WTC11 (cell line): Measurements from ENCODE around the gene ATG14. TPM values are rescaled to one million over a fixed set of nuclear protein-coding genes. Genes with fewer than 3 reads are reported as not detected.

Source experiments
- ATAC-seq: fragments of 200-7000 bp; cut with Tn5 transposase; 2 replicates; pipeline ENCODE4 v1.10.0; 2021; ENCODE audit warnings: mild to moderate bottlenecking, moderate library complexity
- CTCF ChIA-PET: fragments of 300-600 bp; sonication (Branson Sonifier 250); formaldehyde crosslinking; loops from one replicate; lab custom pipeline; 2021; ENCODE audit warnings: antibody characterized with exemption; lab: Charles Lee
- POLR2A ChIA-PET: fragments of 350-600 bp; sonication (Branson Sonifier 250); formaldehyde crosslinking; loops from one replicate; lab custom pipeline; 2021; ENCODE audit warnings: antibody characterized with exemption; lab: Charles Lee
- DNase-seq: peaks from one replicate; pipeline ENCODE4 v3.0.0; 2021; ENCODE audit warnings: low spot score
- H3K27ac Mint-ChIP-seq: 2 replicates; pipeline ENCODE4 v1.8.0; 2021; ENCODE audit warnings: mixed read lengths
- H3K27me3 Mint-ChIP-seq: 2 replicates; pipeline ENCODE4 v1.8.0; 2021; ENCODE audit warnings: low read depth, mild to moderate bottlenecking, moderate library complexity, mixed read lengths
- H3K36me3 Mint-ChIP-seq: 2 replicates; pipeline ENCODE4 v1.8.0; 2021; ENCODE audit warnings: mixed read lengths
- H3K4me1 Mint-ChIP-seq: 2 replicates; pipeline ENCODE4 v1.8.0; 2022; ENCODE audit warnings: mixed read lengths
- H3K4me3 Mint-ChIP-seq: 2 replicates; pipeline ENCODE4 v1.8.0; 2021; ENCODE audit warnings: mild to moderate bottlenecking, moderate library complexity, mixed read lengths
- H3K9me3 Mint-ChIP-seq: 2 replicates; pipeline ENCODE4 v1.8.0; 2021; ENCODE audit warnings: mixed read lengths
- GABPB1 ChIP-seq: sonication (generic); formaldehyde crosslinking; IDR thresholded peaks from 2 replicates; pipeline ENCODE4 v1.8.1; 2023; ENCODE audit warnings: mild to moderate bottlenecking, missing genetic modification reagents
- GTF2I ChIP-seq: fragments of 250-450 bp; sonication (Bioruptor Pico); conservative IDR thresholded peaks from 2 replicates; pipeline ENCODE4 v1.4.0; 2021; ENCODE audit warnings: mild to moderate bottlenecking
- JAZF1 ChIP-seq: fragments of 250-450 bp; sonication (Bioruptor Pico); IDR thresholded peaks from 2 replicates; pipeline ENCODE4 v1.9.0; 2021; ENCODE audit warnings: moderate library complexity, mild to moderate bottlenecking, inconsistent platforms
- PRRX2 ChIP-seq: fragments of 250-450 bp; sonication (Bioruptor Pico); IDR thresholded peaks from 2 replicates; pipeline ENCODE4 v1.8.0; 2021; ENCODE audit warnings: mild to moderate bottlenecking
- RELA ChIP-seq: sonication (generic); formaldehyde crosslinking; IDR thresholded peaks from 2 replicates; pipeline ENCODE4 v1.8.1; 2022; ENCODE audit warnings: missing genetic modification reagents, mild to moderate bottlenecking, borderline replicate concordance
- TCF7 ChIP-seq: sonication (generic); formaldehyde crosslinking; IDR thresholded peaks from 2 replicates; pipeline ENCODE4 v1.8.0; 2022; ENCODE audit warnings: mild to moderate bottlenecking, low read depth, missing genetic modification reagents, moderate library complexity
- ZBTB21 ChIP-seq: sonication (generic); formaldehyde crosslinking; IDR thresholded peaks from 2 replicates; pipeline ENCODE4 v1.8.1; 2023; ENCODE audit warnings: mild to moderate bottlenecking, missing genetic modification reagents, borderline replicate concordance
- total RNA-seq: library from RNA; stranded (reverse); gene quantifications from 3 replicates; pipeline ENCODE4 v1.2.3, GENCODE V29; 2021
- TF ChIP-seq, protein P1 (sequence below): fragments of 250-450 bp; sonication (Bioruptor Pico); IDR thresholded peaks from 2 replicates; pipeline ENCODE4 v1.9.0; 2021; ENCODE audit warnings: mild to moderate bottlenecking, borderline replicate concordance
- TF ChIP-seq, protein P2 (sequence below): sonication (generic); formaldehyde crosslinking; IDR thresholded peaks from 2 replicates; pipeline ENCODE4 v1.8.0; 2022; ENCODE audit warnings: missing genetic modification reagents
- TF ChIP-seq, protein P3 (sequence below): sonication (generic); formaldehyde crosslinking; IDR thresholded peaks from 2 replicates; pipeline ENCODE4 v1.8.1; 2023; ENCODE audit warnings: mild to moderate bottlenecking, missing genetic modification reagents, moderate library complexity
- TF ChIP-seq, protein P4 (sequence below): sonication (generic); formaldehyde crosslinking; conservative IDR thresholded peaks from 2 replicates; pipeline ENCODE4 v1.8.1; 2023; ENCODE audit warnings: mild to moderate bottlenecking, low read depth, missing genetic modification reagents, moderate library complexity
- TF ChIP-seq, protein P5 (sequence below): sonication (generic); formaldehyde crosslinking; IDR thresholded peaks from 2 replicates; pipeline ENCODE4 v1.8.1; 2022; ENCODE audit warnings: mild to moderate bottlenecking, missing genetic modification reagents, moderate library complexity, borderline replicate concordance

ATG14 gene
- total RNA-seq, 1 experiment from 2014 or later = 10.4 TPM

DNA sequence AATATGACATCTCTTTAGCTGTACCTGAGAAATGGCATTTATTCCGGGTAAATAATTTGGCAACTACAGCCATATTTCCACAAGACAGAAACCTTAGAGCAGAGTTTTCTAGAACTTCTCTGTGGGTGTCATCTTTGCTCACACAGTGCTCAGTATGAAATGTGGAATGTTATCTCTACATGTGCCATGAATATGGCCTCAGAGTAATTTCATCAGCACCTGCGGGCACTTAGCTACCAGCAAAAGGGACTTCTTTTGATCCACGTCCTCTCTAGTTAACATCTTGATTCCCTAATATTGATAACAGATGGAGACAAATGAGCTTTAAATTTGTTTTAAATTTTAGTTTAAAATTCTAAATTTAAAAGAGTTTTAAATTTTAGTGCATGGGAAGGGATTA, 2.9 kb upstream of the ATG14 start:
- Mint-ChIP-seq H3K9me3 (no peaks in the 10 kb centered on the region), H3K27me3 (peaks cover 5% of the 10 kb centered on the region; the same call in 1 of the 2 replicates), H3K36me3 (no peaks in the 10 kb centered on the region), H3K4me1 (peaks cover 21% of the 10 kb centered on the region), H3K4me3 (no peak overlapping the region), H3K27ac (no peak overlapping the region)
- ChIA-PET POLR2A (no interaction called here), CTCF (interaction anchor here (1.1 kb wide), 1 partner anchor 31 kb away, joined by 3 read pairs; no protein-coding TSS in a partner anchor)
- DNase-seq (no peak), ATAC-seq (no peak)
- TF ChIP-seq ZBTB21 (CRISPR knock-in tag) = no peak
- TF ChIP-seq, protein P1, sequence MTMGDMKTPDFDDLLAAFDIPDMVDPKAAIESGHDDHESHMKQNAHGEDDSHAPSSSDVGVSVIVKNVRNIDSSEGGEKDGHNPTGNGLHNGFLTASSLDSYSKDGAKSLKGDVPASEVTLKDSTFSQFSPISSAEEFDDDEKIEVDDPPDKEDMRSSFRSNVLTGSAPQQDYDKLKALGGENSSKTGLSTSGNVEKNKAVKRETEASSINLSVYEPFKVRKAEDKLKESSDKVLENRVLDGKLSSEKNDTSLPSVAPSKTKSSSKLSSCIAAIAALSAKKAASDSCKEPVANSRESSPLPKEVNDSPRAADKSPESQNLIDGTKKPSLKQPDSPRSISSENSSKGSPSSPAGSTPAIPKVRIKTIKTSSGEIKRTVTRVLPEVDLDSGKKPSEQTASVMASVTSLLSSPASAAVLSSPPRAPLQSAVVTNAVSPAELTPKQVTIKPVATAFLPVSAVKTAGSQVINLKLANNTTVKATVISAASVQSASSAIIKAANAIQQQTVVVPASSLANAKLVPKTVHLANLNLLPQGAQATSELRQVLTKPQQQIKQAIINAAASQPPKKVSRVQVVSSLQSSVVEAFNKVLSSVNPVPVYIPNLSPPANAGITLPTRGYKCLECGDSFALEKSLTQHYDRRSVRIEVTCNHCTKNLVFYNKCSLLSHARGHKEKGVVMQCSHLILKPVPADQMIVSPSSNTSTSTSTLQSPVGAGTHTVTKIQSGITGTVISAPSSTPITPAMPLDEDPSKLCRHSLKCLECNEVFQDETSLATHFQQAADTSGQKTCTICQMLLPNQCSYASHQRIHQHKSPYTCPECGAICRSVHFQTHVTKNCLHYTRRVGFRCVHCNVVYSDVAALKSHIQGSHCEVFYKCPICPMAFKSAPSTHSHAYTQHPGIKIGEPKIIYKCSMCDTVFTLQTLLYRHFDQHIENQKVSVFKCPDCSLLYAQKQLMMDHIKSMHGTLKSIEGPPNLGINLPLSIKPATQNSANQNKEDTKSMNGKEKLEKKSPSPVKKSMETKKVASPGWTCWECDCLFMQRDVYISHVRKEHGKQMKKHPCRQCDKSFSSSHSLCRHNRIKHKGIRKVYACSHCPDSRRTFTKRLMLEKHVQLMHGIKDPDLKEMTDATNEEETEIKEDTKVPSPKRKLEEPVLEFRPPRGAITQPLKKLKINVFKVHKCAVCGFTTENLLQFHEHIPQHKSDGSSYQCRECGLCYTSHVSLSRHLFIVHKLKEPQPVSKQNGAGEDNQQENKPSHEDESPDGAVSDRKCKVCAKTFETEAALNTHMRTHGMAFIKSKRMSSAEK (CRISPR knock-in tag) = no peak
- TF ChIP-seq GABPB1 (CRISPR knock-in tag) = no peak
- TF ChIP-seq, protein P2, sequence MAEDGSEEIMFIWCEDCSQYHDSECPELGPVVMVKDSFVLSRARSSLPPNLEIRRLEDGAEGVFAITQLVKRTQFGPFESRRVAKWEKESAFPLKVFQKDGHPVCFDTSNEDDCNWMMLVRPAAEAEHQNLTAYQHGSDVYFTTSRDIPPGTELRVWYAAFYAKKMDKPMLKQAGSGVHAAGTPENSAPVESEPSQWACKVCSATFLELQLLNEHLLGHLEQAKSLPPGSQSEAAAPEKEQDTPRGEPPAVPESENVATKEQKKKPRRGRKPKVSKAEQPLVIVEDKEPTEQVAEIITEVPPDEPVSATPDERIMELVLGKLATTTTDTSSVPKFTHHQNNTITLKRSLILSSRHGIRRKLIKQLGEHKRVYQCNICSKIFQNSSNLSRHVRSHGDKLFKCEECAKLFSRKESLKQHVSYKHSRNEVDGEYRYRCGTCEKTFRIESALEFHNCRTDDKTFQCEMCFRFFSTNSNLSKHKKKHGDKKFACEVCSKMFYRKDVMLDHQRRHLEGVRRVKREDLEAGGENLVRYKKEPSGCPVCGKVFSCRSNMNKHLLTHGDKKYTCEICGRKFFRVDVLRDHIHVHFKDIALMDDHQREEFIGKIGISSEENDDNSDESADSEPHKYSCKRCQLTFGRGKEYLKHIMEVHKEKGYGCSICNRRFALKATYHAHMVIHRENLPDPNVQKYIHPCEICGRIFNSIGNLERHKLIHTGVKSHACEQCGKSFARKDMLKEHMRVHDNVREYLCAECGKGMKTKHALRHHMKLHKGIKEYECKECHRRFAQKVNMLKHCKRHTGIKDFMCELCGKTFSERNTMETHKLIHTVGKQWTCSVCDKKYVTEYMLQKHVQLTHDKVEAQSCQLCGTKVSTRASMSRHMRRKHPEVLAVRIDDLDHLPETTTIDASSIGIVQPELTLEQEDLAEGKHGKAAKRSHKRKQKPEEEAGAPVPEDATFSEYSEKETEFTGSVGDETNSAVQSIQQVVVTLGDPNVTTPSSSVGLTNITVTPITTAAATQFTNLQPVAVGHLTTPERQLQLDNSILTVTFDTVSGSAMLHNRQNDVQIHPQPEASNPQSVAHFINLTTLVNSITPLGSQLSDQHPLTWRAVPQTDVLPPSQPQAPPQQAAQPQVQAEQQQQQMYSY (CRISPR knock-in tag) = no peak
- TF ChIP-seq RELA (CRISPR knock-in tag) = no peak
- no peak for TF ChIP-seq PRRX2 (CRISPR knock-in tag)
- TF ChIP-seq, protein P3, sequence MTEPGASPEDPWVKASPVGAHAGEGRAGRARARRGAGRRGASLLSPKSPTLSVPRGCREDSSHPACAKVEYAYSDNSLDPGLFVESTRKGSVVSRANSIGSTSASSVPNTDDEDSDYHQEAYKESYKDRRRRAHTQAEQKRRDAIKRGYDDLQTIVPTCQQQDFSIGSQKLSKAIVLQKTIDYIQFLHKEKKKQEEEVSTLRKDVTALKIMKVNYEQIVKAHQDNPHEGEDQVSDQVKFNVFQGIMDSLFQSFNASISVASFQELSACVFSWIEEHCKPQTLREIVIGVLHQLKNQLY = no peak
- TF ChIP-seq, protein P4, sequence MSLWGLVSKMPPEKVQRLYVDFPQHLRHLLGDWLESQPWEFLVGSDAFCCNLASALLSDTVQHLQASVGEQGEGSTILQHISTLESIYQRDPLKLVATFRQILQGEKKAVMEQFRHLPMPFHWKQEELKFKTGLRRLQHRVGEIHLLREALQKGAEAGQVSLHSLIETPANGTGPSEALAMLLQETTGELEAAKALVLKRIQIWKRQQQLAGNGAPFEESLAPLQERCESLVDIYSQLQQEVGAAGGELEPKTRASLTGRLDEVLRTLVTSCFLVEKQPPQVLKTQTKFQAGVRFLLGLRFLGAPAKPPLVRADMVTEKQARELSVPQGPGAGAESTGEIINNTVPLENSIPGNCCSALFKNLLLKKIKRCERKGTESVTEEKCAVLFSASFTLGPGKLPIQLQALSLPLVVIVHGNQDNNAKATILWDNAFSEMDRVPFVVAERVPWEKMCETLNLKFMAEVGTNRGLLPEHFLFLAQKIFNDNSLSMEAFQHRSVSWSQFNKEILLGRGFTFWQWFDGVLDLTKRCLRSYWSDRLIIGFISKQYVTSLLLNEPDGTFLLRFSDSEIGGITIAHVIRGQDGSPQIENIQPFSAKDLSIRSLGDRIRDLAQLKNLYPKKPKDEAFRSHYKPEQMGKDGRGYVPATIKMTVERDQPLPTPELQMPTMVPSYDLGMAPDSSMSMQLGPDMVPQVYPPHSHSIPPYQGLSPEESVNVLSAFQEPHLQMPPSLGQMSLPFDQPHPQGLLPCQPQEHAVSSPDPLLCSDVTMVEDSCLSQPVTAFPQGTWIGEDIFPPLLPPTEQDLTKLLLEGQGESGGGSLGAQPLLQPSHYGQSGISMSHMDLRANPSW (CRISPR knock-in tag) = no peak
- no peak for TF ChIP-seq JAZF1
- TF ChIP-seq TCF7 (CRISPR knock-in tag) = no peak
- no peak for TF ChIP-seq GTF2I

DNA sequence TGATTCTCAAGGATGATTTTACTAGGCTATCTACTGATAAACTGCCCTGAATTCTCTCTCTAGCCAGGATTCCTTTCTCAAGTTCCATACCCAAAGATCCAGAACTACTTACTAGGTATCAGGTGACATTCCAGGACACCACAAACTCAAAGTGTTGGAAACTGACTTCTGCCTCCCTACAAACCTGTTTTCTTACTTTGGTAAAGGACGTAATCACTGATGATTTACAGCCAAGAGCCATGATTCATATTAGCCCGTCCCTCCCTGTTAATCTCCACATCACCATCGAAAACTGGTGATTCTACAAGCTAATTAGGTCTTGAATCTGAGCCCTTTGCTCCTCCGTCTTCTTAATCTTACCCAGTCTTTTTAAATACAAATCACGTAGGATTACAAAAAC, 1.0 kb upstream of the ATG14 start:
- H3K36me3 Mint-ChIP-seq = no peaks in the 10 kb centered on the region
- H3K9me3 Mint-ChIP-seq = no peaks in the 10 kb centered on the region
- H3K27ac Mint-ChIP-seq = peak overlapping the region; percentile 98; the same call in 1 of the 2 replicates
- H3K4me3 Mint-ChIP-seq = peak overlapping the region; percentile 90
- H3K27me3 Mint-ChIP-seq = peaks cover 5% of the 10 kb centered on the region; the same call in 1 of the 2 replicates
- DNase-seq (no peak), ATAC-seq (no peak)
- ChIA-PET POLR2A (no interaction called here), CTCF (no interaction called here)
- TF ChIP-seq, protein P5, sequence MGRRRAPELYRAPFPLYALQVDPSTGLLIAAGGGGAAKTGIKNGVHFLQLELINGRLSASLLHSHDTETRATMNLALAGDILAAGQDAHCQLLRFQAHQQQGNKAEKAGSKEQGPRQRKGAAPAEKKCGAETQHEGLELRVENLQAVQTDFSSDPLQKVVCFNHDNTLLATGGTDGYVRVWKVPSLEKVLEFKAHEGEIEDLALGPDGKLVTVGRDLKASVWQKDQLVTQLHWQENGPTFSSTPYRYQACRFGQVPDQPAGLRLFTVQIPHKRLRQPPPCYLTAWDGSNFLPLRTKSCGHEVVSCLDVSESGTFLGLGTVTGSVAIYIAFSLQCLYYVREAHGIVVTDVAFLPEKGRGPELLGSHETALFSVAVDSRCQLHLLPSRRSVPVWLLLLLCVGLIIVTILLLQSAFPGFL = no peak
- peaks cover 30% of the 10 kb centered on the region for H3K4me1 Mint-ChIP-seq
